Posterior cingulate gyrus (tissue), 11 donors: Measurements from ENCODE around the gene SLC16A5.
A peak's percentile ranks its signal among the peaks of the same experiment; 100 is the strongest.
"Not testable (repeated sequence)": the region's sequence is repeated elsewhere in the genome, so short reads cannot be mapped to it uniquely, and the experiment has no call there.

Experiments
- DNase-seq, 10 donors: peaks; one replicate each; pipeline versions ENCODE4 v3.0.0 to v3.0.0-alpha.2; 2020 to 2021; ENCODE audit warnings: mixed read lengths in 3 of 10
- intact Hi-C: fragments of 100-400 bp; cut with DNase I; formaldehyde crosslinking; loops from one replicate; pipeline ENCODE4 v1.15.1; 2023

Gene SLC16A5

DNA sequence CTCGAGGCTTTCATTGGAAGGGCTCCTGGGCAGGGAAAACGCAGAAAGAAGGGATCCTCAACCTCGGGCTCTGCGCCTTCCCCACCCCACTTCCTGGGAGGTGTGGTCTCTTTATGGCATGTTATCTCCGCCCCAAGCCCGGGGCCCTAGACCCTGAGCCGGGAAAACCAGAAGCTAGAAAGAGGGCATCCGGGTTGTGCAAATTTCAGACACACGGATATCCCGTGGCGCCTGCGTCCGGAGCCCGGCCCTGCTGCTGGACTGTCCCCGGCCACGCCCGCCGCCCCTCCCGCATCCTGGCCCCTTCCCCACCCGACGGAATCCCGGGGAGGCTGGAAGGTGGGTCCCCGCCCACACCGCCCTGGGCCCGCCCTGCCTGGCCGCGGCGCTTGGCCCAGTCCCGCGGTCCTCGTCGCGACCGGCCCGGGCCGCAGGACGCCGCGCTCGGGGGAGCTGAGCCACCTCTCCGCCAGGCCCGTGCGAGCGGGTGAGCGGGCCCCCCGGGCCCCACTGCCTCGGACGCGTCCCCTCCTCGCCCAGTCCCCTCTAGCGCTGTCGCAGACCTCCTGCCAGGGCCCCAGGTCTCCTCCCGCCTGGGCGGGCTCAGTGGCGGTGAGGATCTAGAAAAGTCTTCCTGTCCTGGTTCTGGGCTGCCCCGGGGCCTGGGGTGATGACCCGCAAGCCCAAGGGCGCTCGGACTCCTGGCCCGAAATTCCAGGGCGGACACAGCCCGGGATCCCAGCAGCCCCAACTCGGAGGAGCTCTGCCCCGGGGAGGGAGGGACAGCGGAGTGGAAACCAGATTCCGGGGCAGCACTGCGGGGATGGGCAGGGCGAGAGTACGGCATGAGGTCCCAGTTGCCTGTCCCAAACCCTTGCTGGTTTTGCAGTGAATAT is at the start of gene SLC16A5:
Gene SLC16A5 (plus strand): TSS at position 397 of the 896 bp plus-strand sequence. CDS start 5,683 bp downstream, outside the sequence.
- DNase-seq, result peak in 5 of 10 donors; percentile 23 to 86 (median 29)
- intact Hi-C loops, result no loop called here

GRCh38 chr17:75039238-75039637 is 48.5 kb upstream of the SLC16A5 start:
- intact Hi-C loops, result loop anchor here (10.0 kb wide), 1 partner anchor 54 kb away; the partner anchor contains the start of gene CDR2L
- DNase-seq, result no peak

GRCh38 chr17:75041656-75042280 is 46.0 kb upstream of the SLC16A5 start:
- no peak for DNase-seq
- intact Hi-C loops, result no loop called here

GRCh38 chr17:75043789-75044188 is 44.0 kb upstream of the SLC16A5 start:
- DNase-seq, intact Hi-C loops: not testable (repeated sequence)

DNA sequence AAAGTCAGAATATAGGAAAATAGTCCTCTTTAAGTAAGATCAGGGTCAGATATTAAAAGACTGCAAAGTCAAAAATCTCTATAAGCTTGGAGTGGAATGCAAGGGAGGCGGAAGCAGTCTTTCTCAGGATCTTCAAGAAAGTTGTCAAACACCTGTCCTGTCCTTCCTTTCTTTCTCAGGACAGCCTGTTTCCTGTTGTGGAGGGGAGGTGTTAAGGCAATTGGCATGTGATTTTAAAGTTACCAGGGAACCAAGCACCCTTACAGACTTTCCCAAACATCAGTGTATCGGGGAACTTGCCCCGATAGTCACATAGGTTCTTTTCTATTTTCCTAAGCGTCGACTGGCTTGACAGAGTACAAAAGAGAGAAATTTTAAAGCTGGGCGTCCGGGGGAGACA is 43.0 kb upstream of the SLC16A5 start:
- intact Hi-C loops, result no loop called here
- no peak for DNase-seq

- intact Hi-C loops, DNase-seq: not testable (repeated sequence)
Measured at GRCh38 chr17:75045946-75046406, 41.8 kb upstream of the SLC16A5 start.

- intact Hi-C loops, result no loop called here
- DNase-seq, result peak; percentile 93 to 99 (median 94)
Measured at GRCh38 chr17:75046407-75047289, 41.1 kb upstream of the SLC16A5 start, which contains the start of the genes ATP5PD and KCTD2. Gene ATP5PD, minus strand, starts transcription at chr17:75046969. Its CDS starts 4,319 bp downstream, at chr17:75042650. Gene KCTD2, plus strand, starts transcription at chr17:75047225. Its CDS starts 26 bp downstream, at chr17:75047251.

- DNase-seq, result no peak
- intact Hi-C loops, result no loop called here
Measured at GRCh38 chr17:75047398-75048098, 40.2 kb upstream of the SLC16A5 start.

DNA sequence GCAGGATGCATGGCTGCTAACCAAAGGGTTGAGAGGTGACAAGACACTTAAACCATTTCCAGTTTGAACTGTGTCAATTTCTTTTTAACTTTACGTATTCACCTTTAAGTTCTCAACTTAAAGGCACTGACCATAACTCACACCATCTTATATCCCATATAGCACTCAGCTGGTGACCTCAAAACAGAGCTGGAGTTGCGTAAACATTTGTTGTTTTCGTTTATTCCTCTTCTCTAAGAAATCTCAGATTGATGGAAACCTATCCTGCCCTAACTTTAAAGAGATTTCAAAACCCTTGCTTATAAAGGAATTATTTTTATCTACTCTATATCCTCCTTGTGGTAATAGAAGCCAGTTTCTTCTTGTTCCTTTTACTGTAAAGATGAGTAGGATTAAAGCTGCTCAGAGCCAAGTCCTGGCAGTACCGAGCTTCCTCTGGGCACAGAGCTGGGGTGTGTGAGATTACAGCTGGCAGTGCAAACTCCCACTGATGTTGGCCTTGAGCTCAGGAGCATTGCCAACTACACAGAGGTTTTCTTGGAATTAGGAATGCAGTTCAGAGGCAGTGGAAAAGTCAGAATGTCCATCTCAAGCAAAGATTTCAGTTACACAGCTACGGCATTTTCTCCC is 39.4 kb upstream of the SLC16A5 start:
- intact Hi-C loops, result no loop called here
- peak in 2 of 10 donors; percentile 36 to 58 for DNase-seq

GRCh38 chr17:75049057-75049456 is 38.7 kb upstream of the SLC16A5 start:
- intact Hi-C loops, result no loop called here
- DNase-seq, result no peak

GRCh38 chr17:75049706-75050105 is 38.0 kb upstream of the SLC16A5 start:
- no peak for DNase-seq
- intact Hi-C loops, result no loop called here

DNA sequence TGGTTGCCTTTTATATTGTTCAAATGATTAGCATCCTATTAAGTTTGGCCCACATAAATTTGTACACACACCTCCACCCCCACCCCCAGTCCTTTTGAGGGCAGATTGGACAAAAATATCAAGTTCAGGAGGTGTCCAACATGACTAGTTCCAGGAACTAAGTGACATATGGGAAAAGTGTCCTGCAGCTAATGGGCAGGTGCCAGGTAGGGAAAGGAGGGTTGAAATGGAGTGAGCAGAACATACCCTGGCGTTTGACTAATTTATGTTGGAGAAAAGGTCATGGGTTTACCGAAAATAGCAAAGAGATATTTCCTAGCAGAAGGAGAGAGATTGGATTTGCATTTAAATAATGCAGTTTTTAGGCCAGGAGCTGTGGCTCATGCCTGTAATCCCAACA is 35.8 kb upstream of the SLC16A5 start:
- DNase-seq, result no peak
- intact Hi-C loops, result no loop called here

DNA sequence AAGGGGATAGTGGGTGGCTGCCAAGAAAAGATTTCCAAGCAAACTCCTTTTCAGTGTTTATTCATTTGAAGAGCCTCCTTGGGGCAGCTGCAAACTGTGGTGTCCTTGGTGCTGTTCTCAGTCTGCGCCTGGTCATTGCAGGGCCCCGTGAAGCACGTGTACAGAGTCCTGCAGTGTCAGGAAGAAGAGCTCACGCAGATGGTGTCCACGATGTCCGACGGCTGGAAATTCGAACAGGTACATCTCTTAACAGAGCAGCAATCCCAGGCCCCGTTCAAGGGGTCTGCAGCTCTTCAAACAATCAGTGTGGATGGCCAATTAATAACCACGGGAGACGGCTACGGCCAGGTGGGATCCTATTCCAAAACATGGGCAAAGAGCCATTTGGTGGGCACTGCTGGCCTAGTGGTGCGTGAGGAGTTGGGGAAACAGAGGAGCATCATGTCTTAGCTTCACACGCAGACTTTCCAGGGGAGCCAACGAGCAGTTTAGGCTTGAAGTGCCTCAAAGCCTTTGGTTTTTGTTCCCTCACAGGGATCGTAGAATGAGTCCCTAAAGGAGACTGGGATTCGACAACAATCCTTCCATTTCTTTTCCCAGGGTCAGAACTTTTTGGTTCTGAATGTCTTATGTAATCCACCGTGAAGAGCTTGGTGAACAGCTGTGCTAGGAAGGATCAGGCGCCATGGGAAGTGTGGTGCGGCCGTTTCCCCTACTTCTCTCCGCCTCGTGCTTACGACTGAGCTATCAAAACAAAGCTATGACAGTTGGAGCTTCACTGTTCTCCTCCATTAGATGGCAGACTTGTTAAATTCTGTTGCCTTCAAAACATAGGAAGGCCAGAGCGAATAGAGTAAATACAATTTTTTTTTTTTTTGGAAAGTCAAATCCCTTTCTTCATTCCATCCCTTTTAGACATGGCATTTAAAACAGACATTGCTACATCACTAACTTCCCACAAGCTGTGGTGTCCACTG is 28.1 kb upstream of the SLC16A5 start:
- peak in 9 of 10 donors; percentile 31 to 92 (median 44) for DNase-seq

DNA sequence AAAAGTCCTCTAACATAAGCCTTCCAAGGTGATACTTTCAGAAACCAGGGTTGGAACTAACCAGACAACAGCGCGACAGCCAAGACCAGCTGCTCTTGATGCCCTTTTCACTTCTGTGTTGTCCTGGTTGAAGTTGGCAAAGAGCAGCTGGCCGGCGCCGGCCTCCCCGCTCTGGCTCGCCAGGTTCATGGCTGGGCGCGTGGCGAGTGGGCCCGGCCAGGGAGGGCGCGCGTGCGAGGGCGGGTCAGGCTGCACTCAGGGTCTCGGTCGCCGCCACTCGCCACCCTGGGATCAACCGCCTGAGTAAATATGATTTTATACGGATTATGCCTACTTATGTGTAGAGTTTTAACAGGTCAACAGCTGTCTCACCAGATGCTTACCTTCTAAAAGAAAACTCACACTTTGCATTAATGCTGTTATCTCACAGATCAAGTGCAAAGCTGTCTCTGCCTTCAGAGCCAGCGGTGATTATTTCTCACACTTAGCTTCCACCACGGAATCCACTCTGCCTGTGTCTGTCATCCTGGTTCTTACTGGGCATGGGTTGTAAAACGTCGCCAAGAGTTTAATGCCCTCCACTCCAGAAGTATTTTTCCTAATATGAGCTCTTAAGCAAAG is 27.2 kb upstream of the SLC16A5 start:
- peak in 2 of 10 donors; percentile 20 to 73 for DNase-seq
- intact Hi-C loops, result loop anchor here (5.0 kb wide), 2 partner anchors 47 to 147 kb away; partner anchors contain the start of genes ARMC7 and NUP85

More for the DNA sequence above, 28.1 kb upstream of the SLC16A5 start:
- intact Hi-C loops, result loop anchor here (5.0 kb wide), 2 partner anchors 48 to 148 kb away; partner anchors contain the start of genes ARMC7 and NUP85

DNA sequence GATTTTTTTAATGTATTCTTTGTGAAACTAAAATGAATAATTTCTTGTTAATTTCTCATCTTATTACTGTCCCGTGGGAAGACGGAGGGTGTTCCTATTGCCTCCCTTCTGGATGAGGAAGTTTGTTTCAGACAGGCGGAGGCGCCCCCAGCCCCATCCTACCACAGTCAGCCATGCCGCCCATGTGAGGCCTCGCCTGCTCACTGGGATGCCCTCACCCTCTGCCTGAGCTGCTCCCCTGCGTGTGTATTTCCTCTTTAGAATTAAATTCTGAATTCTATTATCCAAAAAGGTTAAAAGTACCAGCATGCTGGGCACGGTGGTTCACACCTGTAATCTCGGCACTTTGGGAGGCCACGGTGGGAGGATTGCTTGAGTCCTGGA is 26.7 kb upstream of the SLC16A5 start:
- DNase-seq, result peak in 1 of 10 donors; percentile 33
- intact Hi-C loops, result loop anchor here (5.0 kb wide), 2 partner anchors 46 to 146 kb away; partner anchors contain the start of genes ARMC7 and NUP85

DNA sequence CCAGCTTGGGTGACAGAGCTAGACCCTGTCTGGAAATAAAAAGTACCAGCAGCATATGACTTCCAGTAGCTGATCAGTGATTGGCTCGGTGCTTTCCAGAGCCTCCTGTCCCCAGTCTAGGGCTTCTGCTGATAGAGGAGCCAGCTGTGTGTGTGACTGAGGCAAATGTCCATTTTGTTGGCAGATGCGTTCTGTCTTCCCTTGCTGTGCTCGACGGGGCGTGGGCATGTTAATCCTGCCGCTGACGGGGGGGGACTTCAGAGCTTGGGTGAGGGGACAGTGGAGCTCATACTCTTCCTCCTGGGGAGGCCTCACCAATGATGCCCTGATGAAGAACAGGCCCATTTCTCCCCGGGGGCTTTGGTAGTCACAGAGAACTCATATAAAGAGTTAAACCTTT is 26.1 kb upstream of the SLC16A5 start:
- DNase-seq, result peak in 1 of 10 donors; percentile 1
- intact Hi-C loops, result loop anchor here (5.0 kb wide), 2 partner anchors 46 to 146 kb away; partner anchors contain the start of genes ARMC7 and NUP85

DNA sequence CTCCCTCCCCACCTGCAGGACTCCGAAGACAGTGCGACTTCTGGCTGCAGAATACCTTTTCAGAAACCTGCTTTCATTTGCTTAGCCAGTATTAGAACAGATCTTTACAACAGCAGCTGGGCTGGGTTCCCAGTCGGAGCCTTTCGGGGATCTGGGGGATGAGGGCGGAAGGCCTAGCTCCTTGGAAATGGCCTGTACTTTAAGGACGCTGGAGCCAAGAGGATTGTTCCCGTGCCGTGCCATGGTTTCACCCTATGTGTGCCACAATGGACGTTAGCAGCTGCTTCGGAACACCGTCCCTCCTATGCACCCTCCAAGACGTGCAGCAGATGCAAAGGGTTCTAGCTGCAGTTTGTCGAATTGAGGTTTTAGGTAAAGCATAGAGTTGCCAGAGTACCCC is 24.6 kb upstream of the SLC16A5 start:
- DNase-seq, result peak in 1 of 10 donors; percentile 56
- intact Hi-C loops, result loop anchor here (5.0 kb wide), 2 partner anchors 44 to 144 kb away; partner anchors contain the start of genes ARMC7 and NUP85
